ENCODE results near the gene MOV10L1.
A peak's percentile ranks its signal among the peaks of the same experiment; 100 is the strongest.
"Not testable (repeated sequence)": the region's sequence is repeated elsewhere in the genome, so short reads cannot be mapped to it uniquely, and the experiment has no call there.

The MOV10L1 gene

GRCh38 chr22:50138988-50139387 is 49.2 kb downstream of the MOV10L1 start:
- no peak for DNase-seq (ENCODE audit: low spot score)

DNA sequence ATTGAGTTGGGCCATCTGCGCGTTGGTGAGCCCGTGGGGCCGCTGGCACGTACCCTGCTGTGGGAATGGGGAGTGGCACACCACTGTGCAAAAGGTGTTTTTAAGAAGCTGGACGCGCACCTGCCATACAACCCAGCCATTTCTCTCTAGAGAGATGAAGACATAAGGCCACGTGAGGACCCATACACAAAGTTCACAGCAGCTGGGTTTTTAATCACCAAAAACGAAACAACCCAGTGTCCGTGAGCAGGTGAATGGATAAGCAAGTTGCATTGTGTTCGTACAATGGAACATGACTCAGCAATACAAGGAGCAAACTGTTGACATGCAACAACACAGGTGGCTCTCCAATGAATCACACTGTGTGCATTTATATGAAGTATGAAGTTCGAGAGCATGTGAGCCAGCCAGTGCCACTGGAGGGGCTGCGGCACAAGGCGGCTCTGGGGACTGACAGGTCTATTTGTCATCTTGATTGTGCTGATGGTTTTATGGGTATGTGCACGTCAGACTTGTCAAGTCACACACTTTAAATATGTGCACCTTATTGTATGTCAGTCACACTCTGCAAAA is 50.1 kb downstream of the MOV10L1 start:
- no peak for DNase-seq (ENCODE audit: low spot score)

- DNase-seq (ENCODE audit: low spot score) = no peak
These were observed 50.8 kb downstream of the MOV10L1 start for GRCh38 chr22:50140615-50141014.

DNA sequence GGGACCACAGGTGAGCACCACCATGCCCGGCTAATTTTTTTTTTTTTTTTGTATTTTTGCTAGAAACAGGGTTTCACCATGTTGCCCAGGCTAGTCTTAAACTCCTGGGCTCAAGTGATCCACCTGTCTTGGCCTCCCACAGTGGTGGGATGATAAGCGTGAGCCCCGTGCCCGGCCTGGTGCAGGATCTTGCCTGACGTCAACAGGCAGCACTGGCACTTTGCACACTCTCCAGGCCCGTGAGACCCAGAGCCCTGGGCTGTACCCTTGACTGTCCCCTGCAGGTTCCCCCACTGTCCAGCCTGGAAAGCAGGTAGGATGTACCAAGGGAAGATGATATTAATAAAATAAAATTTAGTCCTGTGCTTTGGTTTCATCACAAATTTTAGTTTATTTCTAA is 51.7 kb downstream of the MOV10L1 start:
- DNase-seq (ENCODE audit: low spot score) = no peak

DNA sequence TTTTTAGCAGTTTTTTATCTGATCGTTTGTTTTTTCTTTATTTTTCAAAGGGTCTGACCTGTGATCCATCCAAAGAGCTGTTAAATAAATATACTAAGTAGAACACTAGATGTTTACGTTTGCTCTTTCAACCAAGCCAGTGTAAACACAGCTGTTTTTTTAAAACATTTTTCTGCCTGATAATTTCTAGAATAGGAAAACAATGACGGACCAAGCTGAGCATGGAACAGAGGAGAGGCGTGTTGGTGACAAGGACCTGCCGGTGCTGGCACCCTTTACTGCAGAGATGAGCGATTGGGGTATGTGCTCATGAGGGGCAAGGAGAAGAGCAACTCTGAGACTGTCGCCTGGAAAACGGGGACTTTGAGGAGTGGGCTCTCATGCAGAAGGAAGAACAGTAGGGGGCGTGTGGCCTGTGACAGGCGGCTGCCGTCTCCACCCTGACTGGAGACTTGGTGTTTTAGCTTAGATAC is 52.1 kb downstream of the MOV10L1 start:
- DNase-seq (ENCODE audit: low spot score) = no peak

DNA sequence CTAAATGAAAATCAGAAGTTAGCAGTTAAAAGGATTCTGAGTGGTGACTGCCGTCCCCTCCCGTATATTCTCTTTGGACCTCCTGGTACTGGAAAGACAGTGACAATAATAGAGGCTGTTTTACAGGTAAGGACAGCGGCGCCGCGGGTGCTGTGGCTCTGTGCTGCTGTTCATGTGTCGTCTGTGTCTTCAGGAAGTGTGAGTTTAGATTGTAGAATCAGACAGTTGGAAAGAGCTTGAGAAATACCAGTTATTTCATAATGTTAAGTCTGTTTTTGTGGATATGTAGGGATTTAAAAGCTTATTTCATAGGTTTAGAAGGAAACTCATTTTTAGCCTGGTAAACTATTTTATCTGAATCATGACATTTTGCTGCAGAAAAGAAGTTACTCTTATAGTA is 53.3 kb downstream of the MOV10L1 start:
- DNase-seq (ENCODE audit: low spot score) = no peak

DNA sequence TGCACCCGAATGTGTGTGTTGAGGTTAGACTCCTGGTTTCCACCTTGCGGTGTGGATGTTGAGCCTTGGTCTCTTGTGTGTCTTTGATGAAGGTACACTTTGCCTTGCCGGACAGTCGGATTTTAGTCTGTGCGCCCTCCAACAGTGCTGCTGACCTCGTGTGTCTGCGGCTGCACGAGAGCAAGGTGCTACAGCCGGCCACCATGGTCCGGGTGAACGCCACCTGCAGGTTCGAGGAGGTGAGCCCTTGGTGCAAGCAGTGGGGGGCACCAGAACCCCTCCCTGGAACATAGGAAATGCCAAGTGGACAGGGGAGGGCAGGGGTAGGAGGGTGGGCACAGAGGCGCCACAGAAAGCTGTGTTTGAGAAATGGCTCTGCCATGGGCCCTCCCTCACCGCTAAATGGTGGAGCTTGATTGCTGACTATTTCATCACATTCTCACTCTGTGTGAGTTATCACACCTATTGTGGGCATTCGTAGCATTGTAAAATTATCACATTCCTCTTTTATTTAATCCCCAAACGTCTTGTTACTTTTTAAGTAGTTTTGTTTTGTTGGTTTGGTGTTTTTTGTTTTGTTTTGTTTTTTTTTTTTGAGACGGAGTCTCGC is 54.3 kb downstream of the MOV10L1 start:
- no peak for DNase-seq (ENCODE audit: low spot score)

GRCh38 chr22:50145721-50146438 is 56.1 kb downstream of the MOV10L1 start:
- no peak for DNase-seq (ENCODE audit: low spot score)

GRCh38 chr22:50146439-50147238 is 56.8 kb downstream of the MOV10L1 start:
- DNase-seq (ENCODE audit: low spot score) = peak; percentile 90

- DNase-seq (ENCODE audit: low spot score) = not testable (repeated sequence)
These were observed 57.7 kb downstream of the MOV10L1 start for GRCh38 chr22:50147258-50148165.

- no peak for DNase-seq (ENCODE audit: low spot score)
These were observed 58.3 kb downstream of the MOV10L1 start for GRCh38 chr22:50148166-50148500.

DNA sequence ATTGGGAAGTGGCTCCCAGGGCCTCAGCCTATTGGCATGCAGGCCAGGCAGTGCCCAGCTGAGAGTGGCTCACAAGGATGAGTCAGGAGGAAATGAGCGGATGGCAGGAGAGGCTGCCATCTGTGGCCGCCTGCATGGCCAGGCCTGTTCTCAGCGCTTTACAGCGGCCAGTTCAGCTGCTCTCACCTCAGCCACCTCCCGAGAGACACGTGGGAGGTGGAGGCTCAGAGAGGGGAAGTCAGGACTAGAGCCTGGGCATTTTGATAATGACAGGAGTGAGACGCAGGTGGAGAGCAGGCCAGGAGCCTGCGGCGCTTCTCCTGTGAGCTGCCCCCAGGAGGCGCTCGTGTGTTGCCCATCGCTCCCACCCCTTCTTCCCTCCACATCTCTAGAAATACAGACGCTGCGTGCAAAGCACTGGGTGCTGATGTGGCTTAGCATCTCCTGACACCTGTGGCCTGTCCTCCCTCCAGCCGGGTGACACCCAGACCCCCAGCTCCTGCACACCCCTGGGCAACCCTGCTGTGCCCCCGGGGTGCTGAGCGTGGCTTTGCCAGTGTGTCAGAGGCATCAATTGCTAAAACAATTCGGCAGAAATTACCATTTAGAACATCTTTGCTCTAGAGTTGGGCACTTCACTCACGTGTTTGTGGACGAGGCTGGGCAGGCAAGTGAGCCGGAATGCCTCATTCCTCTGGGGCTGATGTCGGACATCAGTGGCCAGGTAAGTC is 59.4 kb downstream of the MOV10L1 start:
- DNase-seq (ENCODE audit: low spot score) = no peak

DNA sequence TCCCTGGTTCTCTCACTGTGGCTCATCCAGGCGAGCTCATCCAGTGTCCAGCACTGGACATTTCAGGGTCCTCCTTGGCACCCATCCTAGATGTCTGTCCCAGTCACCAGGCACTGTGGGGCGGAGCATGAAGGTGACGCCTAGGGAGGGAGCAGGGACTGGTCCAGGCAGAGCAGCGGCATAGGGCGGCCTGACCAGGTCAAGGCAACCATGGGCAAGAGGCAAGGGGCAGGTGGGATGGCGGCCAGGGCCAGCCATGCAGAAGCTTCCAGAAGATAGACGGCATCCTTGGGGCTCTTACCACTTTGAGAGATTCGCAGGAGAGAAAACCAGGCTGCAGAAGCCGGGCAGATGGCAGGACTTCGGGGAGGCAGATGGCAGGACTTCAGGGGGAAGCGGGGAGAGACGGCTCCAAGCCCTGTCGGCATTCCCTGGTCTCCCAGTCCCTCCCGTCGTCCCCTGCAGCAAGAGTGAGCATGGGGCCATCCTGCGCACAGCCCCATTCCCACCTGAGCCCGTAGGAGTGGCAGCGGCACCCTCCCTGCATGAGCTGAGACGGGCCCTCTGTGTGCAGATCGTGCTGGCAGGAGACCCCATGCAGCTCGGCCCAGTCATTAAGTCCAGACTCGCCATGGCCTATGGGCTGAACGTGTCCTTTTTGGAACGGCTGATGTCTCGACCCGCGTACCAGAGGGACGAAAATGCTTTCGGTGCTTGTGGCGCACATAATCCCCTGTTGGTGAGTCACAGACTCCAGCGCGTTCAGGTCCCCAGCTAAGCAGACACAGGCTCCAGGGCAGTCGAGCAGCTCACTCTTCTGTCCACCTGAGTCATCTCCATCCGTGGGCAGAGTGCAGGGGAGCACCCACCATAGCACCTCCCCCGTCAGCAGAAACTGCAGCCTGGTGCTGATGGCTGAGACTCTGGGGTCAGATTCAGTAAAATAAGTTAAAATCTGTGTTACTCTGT is 60.6 kb downstream of the MOV10L1 start:
- DNase-seq (ENCODE audit: low spot score) = no peak

DNA sequence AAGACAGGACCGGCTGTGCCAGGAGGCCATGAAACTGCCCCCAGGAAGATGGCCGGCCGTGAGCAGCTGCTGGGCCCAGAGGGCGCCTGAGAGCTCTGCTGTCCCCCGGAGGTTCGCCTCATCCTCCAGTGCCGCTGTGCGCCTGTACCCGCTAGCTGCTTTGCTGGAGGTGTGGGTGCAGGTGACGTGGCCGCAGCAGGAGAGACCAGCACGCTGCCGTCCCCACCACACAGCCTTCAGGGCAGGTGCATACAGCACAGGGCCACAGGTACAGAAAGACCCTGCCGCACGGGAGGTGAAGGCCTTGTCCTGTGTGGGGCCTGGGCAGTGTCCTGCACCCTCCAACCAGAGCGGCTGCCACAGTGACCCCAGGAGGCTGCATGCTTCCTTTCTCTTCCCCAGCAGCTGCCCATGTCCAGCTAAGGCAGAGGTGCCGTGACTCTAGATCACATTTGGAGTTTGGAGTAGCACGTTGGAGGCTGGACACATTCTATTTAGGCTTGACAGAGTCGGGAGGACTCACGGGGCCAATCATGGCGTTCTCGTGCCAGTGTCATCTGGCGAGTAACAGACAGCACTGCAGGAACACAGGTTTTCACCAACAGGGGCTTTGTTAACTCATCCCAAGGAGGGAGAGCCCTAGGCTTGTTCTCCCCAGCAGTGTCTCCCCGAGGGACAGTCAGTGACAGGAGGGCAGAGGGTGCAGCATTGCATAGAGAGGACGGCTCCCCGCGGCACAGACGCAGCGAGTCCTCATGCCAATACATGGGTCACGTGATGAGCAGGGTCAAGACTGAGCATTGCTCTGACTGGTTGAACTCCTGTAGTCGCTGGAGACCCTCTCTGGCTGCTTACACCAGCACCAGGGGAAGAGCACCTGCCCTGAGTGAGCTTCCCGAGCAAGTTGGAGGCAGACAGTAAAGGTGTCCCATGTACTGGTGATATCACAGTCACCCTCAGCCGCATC is 62.0 kb downstream of the MOV10L1 start:
- no peak for DNase-seq (ENCODE audit: low spot score)

DNA sequence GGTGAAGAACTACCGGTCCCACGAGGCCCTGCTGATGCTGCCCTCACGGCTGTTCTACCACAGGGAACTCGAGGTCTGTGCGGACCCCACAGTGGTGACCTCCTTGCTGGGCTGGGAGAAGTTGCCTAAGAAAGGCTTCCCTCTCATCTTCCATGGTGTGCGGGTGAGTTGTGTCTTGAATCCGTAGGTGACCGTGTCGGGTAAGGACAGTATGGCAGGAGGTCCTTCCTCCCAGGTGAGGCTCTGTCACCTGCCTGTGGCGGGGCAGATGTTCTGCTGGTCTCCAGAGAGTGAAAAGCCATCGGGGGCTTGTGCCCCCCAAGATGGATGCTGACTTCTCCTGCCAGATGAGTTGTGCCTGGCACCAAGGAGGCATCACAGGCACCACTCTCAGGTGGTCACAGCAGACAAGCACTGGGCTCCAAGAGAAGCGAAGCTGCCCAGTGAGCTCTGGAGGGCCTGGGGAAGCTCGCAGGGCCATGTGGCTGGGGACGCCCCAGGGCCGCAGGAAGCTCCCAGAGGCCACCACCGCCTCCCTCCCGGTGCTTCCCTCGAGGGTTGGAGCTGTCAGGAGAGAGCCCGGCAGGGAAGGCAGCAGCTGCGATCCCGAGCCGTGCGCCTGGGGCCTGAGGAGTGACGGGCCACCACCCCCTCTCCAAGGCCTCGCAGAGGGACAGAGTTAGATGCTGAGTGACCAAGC is 63.4 kb downstream of the MOV10L1 start:
- DNase-seq (ENCODE audit: low spot score) = no peak

DNA sequence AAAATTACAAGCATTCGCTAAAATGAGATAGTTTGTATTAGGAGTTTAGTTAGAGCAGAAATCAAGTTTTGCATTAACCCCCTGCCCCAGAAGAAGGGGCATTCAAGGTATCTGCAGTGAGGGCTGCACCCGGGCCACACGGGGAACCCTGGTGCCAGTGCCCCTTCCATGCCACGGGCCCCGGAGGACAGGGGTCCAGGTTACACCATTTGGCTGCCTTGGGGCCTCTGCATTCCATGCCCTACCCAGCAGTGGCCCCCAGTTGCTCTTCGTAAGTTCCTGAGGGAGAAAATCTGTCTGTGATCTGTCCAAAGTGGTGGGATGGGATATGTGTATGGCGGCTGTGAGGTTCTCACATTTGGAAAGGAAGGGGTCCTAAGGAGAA is 63.9 kb downstream of the MOV10L1 start:
- DNase-seq (ENCODE audit: low spot score) = no peak

GRCh38 chr22:50157709-50158375 is 68.0 kb downstream of the MOV10L1 start:
- no peak for DNase-seq (ENCODE audit: low spot score)
